Transverse colon (tissue), 4 donors: Measurements from ENCODE around the gene MADD.

Source experiments
- CTCF ChIP-seq, 5 experiments: fragments of 200-600 bp in 3 of 5; fragments of 450-650 bp in 2 of 5; sonication (generic) in 3 of 5; IDR thresholded peaks; 1 replicate in 2 of 5; 2 replicates in 3 of 5; pipeline ENCODE4 v1.5.1; 2016 to 2017; ENCODE audit warnings: antibody characterized with exemption in 5 of 5, inconsistent platforms in 3 of 5, mild to moderate bottlenecking in 2 of 5, moderate library complexity in 1 of 5
- EP300 ChIP-seq: sonication (generic); formaldehyde crosslinking; IDR thresholded peaks from one replicate; pipeline ENCODE4 v1.6.1; 2017; ENCODE audit warnings: antibody characterized with exemption, low read depth
- POLR2A ChIP-seq: fragments of 450-650 bp; IDR thresholded peaks from one replicate; pipeline ENCODE4 v1.6.1; 2016; ENCODE audit warnings: antibody characterized with exemption, mild to moderate bottlenecking, moderate library complexity
- POLR2AphosphoS5 ChIP-seq, 3 donors: sonication (generic); formaldehyde crosslinking; IDR thresholded peaks; one replicate each; pipeline ENCODE4 v1.6.1; 2016; ENCODE audit warnings: antibody characterized with exemption in 3 of 3

GRCh38 chr11:47271328-47271727, 1.4 kb downstream of the MADD start:
- TF ChIP-seq CTCF (IDR thresholded peaks at IDR 0.05): no peak
- no peak for TF ChIP-seq EP300
- TF ChIP-seq POLR2A: no peak
- TF ChIP-seq POLR2AphosphoS5 (IDR thresholded peaks at IDR 0.05): no peak
